A549 (cell line): ENCODE results near the gene TNPO2. TPM values are rescaled to one million over a fixed set of nuclear protein-coding genes. Genes with fewer than 3 reads are reported as not detected.
"Not testable (repeated sequence)": the region's sequence is repeated elsewhere in the genome, so short reads cannot be mapped to it uniquely, and the experiment has no call there.

Experiments used
- ATAC-seq, 2 experiments: fragments of 200-7000 bp in 1 of 2; fragments of >200 bp in 1 of 2; cut with Nextera tagmentation in 1 of 2; cut with Tn5 transposase in 1 of 2; 3 replicates each; pipeline versions ENCODE4 v1.8.0 to v1.9.1; 2018 to 2020; ENCODE audit warnings: mild to moderate bottlenecking in 1 of 2, moderate library complexity in 1 of 2
- CTCF ChIA-PET: fragments of 300-600 bp; sonication (Branson Sonifier 250); formaldehyde crosslinking; extraction: SDS; loops from one replicate; lab custom pipeline; 2021; ENCODE audit warnings: antibody characterized with exemption, inconsistent platforms; lab: Yijun Ruan, JAX
- POLR2A ChIA-PET: fragments of 350-600 bp; formaldehyde crosslinking; extraction: SDS; loops from one replicate; lab custom pipeline; 2021; ENCODE audit warnings: antibody characterized with exemption, inconsistent platforms; lab: Yijun Ruan, JAX
- DNase-seq, 2 experiments: peaks; one replicate each; pipeline versions ENCODE4 v3.0.0 to v3.0.0-alpha.2; 2011 to 2016; ENCODE audit warnings: low read depth in 1 of 2, low spot score in 1 of 2
- FAIRE-seq: peaks from 2 replicates; lab custom pipeline; 2011; peaks lifted over from hg19 to GRCh38; lab: Jason Lieb, UNC
- H3K27ac ChIP-seq, 2 experiments: fragments of >200 bp; sonication (Bioruptor Twin); formaldehyde crosslinking; 3 replicates each; pipeline ENCODE4 v1.5.1; 2016 to 2017
- H3K4me1 ChIP-seq: fragments of >200 bp; sonication (Bioruptor Twin); formaldehyde crosslinking; 3 replicates; pipeline ENCODE4 v1.6.1; 2016
- H3K4me2 ChIP-seq: fragments of >200 bp; sonication (Bioruptor Twin); formaldehyde crosslinking; 3 replicates; pipeline ENCODE4 v1.6.1; 2016
- H3K4me3 ChIP-seq: fragments of >200 bp; sonication (Bioruptor Twin); formaldehyde crosslinking; 3 replicates; pipeline ENCODE4 v1.5.1; 2016
- H3K9me3 ChIP-seq: fragments of >200 bp; sonication (Bioruptor Twin); formaldehyde crosslinking; 3 replicates; pipeline ENCODE4 v1.6.1; 2016
- CHD2 ChIP-seq: fragments of 150-350 bp; IDR thresholded peaks from 2 replicates; pipeline ENCODE4 v1.6.1; 2014; ENCODE audit warnings: low read length; ENCODE audit not compliant: partially characterized antibody
- CHD4 ChIP-seq: fragments of 200-600 bp; sonication (generic); IDR thresholded peaks from 2 replicates; pipeline ENCODE4 v1.6.1; 2016; ENCODE audit warnings: antibody characterized with exemption, mild to moderate bottlenecking, borderline replicate concordance
- EP300 ChIP-seq, 2 experiments: fragments of >200 bp; sonication (Bioruptor Twin); formaldehyde crosslinking; IDR thresholded peaks; 2 replicates in 1 of 2; 3 replicates in 1 of 2; pipeline ENCODE4 v1.6.1; 2016 to 2017
- HDAC2 ChIP-seq: fragments of 200-600 bp; sonication (generic); IDR thresholded peaks from 2 replicates; pipeline ENCODE4 v1.6.1; 2016
- HOXA7 ChIP-seq: fragments of 250-450 bp; sonication (Bioruptor Pico); IDR thresholded peaks from 2 replicates; pipeline ENCODE4 v1.5.0; 2020; ENCODE audit warnings: mild to moderate bottlenecking, moderate library complexity
- HOXB13 ChIP-seq: fragments of 250-450 bp; sonication (Bioruptor Pico); IDR thresholded peaks from 2 replicates; pipeline ENCODE4 v1.5.0; 2020; ENCODE audit warnings: low read depth, mild to moderate bottlenecking, moderate library complexity
- JUN ChIP-seq, 2 experiments: fragments of >200 bp; sonication (Bioruptor Twin); formaldehyde crosslinking; IDR thresholded peaks; 2 replicates in 1 of 2; 3 replicates in 1 of 2; pipeline ENCODE4 v1.6.1; 2016 to 2017
- KDM5A ChIP-seq: fragments of 200-600 bp; sonication (generic); IDR thresholded peaks from 2 replicates; pipeline ENCODE4 v1.6.1; 2016; ENCODE audit warnings: antibody characterized with exemption, mild to moderate bottlenecking
- MAFK ChIP-seq: fragments of 450-650 bp; IDR thresholded peaks from 2 replicates; pipeline ENCODE4 v1.6.1; 2014; ENCODE audit not compliant: partially characterized antibody
- MAZ ChIP-seq: fragments of 150-350 bp; IDR thresholded peaks from 2 replicates; pipeline ENCODE4 v1.6.1; 2014; ENCODE audit warnings: antibody characterized with exemption, low read depth, low read length, borderline replicate concordance
- NFE2L2 ChIP-seq: fragments of 150-350 bp; conservative IDR thresholded peaks from 2 replicates; pipeline ENCODE4 v1.6.1; 2014; ENCODE audit warnings: low read length
- PHF8 ChIP-seq: fragments of 200-600 bp; sonication (generic); IDR thresholded peaks from 2 replicates; pipeline ENCODE4 v1.6.1; 2016; ENCODE audit warnings: low read depth, mild to moderate bottlenecking, antibody characterized with exemption, moderate library complexity, borderline replicate concordance
- POLR2A ChIP-seq: IDR thresholded peaks from 2 replicates; pipeline ENCODE4 v1.6.1; 2012; ENCODE audit warnings: mild to moderate bottlenecking, low read length
- RFX5 ChIP-seq: fragments of 450-650 bp; IDR thresholded peaks from 2 replicates; pipeline ENCODE4 v1.7.1; 2014; ENCODE audit warnings: antibody characterized with exemption, mild to moderate bottlenecking, moderate library complexity
- SMC3 ChIP-seq: fragments of >200 bp; sonication (Bioruptor Twin); formaldehyde crosslinking; IDR thresholded peaks from 3 replicates; pipeline ENCODE4 v1.6.1; 2018; ENCODE audit warnings: inconsistent platforms
- TFCP2L1 ChIP-seq: fragments of 250-450 bp; sonication (Bioruptor Pico); IDR thresholded peaks from 2 replicates; pipeline ENCODE4 v1.5.0; 2021; ENCODE audit warnings: mild to moderate bottlenecking
- TP53 ChIP-seq: fragments of 250-450 bp; sonication (Bioruptor Pico); IDR thresholded peaks from 2 replicates; pipeline ENCODE4 v1.5.0; 2021; ENCODE audit warnings: mild to moderate bottlenecking, moderate library complexity
- ZC3H11A ChIP-seq: fragments of 450-650 bp; IDR thresholded peaks from 2 replicates; pipeline ENCODE4 v1.6.1; 2014; ENCODE audit warnings: antibody characterized with exemption, mild to moderate bottlenecking
- WGBS: methylation state at CpG from one replicate; pipeline ENCODE4 v1.1.6; 2017; ENCODE audit errors: missing lambda C conversion rate; 5-methylcytosine and 5-hydroxymethylcytosine counted together
- polyA plus RNA-seq, 4 experiments: library from polyadenylated mRNA; depleted of rRNA in 3 of 4; stranded (reverse); fragments of >200 nt; fragmentation: RNase III in 1 of 4; extraction: RNeasy Plus Mini Kit Qiagen cat#74134 plus additional on column Dnase treatment in 1 of 4; gene quantifications; 2 replicates in 3 of 4; 3 replicates in 1 of 4; pipeline ENCODE4 v1.2.3, GENCODE V29; 2011 to 2017
- TF ChIP-seq, protein P1 (sequence below): IDR thresholded peaks from 2 replicates; pipeline ENCODE4 v1.6.1; 2012; ENCODE audit warnings: low read depth, borderline replicate concordance
- TF ChIP-seq, protein P2 (sequence below): fragments of 250-450 bp; sonication (Bioruptor Pico); IDR thresholded peaks from 2 replicates; pipeline ENCODE4 v1.5.0; 2021; ENCODE audit warnings: mild to moderate bottlenecking, moderate library complexity, borderline replicate concordance

Gene TNPO2
- polyA plus RNA-seq, 2 of the 4 experiments (the other 2 are of a cell fraction): 33.7 to 41.0 TPM

DNA sequence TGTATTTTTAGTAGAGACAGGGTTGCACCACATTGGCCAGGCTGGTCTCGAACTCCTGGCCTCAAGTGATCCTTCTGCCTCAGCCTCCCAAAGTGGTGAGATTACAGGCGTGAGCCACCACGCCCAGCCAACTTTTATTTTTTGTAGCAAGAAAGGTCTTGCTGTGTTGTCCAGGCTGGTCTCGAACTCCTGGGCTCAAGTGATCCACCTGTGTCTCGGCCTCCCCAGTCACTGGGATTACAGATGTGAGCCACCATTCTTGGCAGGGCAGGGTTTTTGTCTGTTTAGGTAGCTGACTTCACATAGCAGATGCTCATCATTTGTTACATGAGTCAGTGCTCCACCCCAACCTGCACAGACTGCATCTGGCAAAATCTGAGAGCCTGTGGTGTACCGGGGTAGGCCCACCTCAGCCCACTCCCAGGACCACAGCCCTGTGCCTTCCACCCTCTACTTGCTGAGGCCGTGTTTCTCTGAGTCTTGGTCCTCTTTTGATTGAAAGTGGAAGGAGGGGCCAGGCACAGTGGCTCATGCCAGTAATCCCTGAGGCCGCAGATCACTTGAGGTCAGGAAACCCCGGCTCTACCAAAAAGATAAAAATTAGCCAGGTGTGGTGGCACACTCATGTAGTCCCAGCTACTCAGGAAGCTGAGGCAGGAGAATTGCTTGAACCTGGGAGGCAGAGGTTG lies 4.2 kb upstream of the TNPO2 start:
- peaks cover 10% of the 10 kb centered on the region; the same call in 2 of the 3 replicates for H3K4me1 ChIP-seq
- no peak for TF ChIP-seq NFE2L2
- TF ChIP-seq MAFK: no peak
- no peak for TF ChIP-seq HDAC2
- TF ChIP-seq JUN (IDR thresholded peaks at IDR 0.05): no peak
- TF ChIP-seq CHD4: no peak
- TF ChIP-seq, protein P1, sequence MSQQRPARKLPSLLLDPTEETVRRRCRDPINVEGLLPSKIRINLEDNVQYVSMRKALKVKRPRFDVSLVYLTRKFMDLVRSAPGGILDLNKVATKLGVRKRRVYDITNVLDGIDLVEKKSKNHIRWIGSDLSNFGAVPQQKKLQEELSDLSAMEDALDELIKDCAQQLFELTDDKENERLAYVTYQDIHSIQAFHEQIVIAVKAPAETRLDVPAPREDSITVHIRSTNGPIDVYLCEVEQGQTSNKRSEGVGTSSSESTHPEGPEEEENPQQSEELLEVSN: no peak
- no peak for TF ChIP-seq TP53
- TF ChIP-seq MAZ: no peak
- no peak for TF ChIP-seq ZC3H11A
- no peak for TF ChIP-seq KDM5A
- TF ChIP-seq PHF8: no peak
- no peak for TF ChIP-seq TFCP2L1 (CRISPR knock-in tag)
- no peak for TF ChIP-seq EP300 (IDR thresholded peaks at IDR 0.05)
- no peak overlapping the region for H3K27ac ChIP-seq
- ChIA-PET CTCF (interaction anchor here (1.3 to 1.6 kb wide), 3 partner anchors 29 to 69 kb away, joined by 3 to 4 read pairs (median 3); no protein-coding TSS in a partner anchor), POLR2A (interaction anchor here (0.5 kb wide), 1 partner anchor 67 kb away, joined by 4 read pairs; no protein-coding TSS in a partner anchor)
- ATAC-seq (no peak), DNase-seq (no peak), FAIRE-seq (no peak)
- no peaks in the 10 kb centered on the region for H3K9me3 ChIP-seq
- H3K4me2 ChIP-seq: no peak overlapping the region
- H3K4me3 ChIP-seq: no peak overlapping the region
- 95% methylated on average over 7 of the region's 9 CpGs for WGBS

DNA sequence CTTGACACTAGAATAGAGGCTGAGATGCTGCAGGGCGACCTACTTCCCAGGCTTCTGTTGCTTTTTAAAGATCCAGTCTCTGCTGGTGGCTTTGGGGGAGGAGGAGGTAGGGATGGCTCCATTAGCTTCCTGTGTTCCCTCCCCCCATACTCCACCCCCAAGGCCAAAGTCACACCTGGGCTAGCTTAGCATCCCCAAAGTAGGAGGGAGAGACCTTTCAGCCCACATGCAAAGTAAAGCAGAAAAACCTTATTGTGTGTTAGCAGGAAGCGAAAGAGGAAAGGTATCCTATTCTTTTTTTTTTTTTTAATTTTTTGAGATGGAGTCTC lies 3.2 kb upstream of the TNPO2 start:
- no peak for FAIRE-seq
- ChIA-PET POLR2A (no interaction called here), CTCF (interaction anchor here (0.6 to 1.6 kb wide), 5 partner anchors 10 to 1892 kb away, joined by 3 to 5 read pairs (median 3); no protein-coding TSS in a partner anchor)
- DNase-seq: no peak
- Histone ChIP-seq H3K4me1 (peaks cover under 1% of the 10 kb centered on the region; the same call in 1 of the 3 replicates), H3K4me3 (no peak overlapping the region), H3K4me2 (no peak overlapping the region), H3K9me3 (no peaks in the 10 kb centered on the region), H3K27ac (no peak overlapping the region)
- no peak for ATAC-seq
- 100% methylated on average over 2 of the region's 2 CpGs for WGBS
- no peak for TF ChIP-seq RFX5
- TF ChIP-seq, protein P2, sequence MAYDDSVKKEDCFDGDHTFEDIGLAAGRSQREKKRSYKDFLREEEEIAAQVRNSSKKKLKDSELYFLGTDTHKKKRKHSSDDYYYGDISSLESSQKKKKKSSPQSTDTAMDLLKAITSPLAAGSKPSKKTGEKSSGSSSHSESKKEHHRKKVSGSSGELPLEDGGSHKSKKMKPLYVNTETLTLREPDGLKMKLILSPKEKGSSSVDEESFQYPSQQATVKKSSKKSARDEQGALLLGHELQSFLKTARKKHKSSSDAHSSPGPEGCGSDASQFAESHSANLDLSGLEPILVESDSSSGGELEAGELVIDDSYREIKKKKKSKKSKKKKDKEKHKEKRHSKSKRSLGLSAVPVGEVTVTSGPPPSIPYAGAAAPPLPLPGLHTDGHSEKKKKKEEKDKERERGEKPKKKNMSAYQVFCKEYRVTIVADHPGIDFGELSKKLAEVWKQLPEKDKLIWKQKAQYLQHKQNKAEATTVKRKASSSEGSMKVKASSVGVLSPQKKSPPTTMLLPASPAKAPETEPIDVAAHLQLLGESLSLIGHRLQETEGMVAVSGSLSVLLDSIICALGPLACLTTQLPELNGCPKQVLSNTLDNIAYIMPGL: no peak
- no peak for TF ChIP-seq CHD2
- TF ChIP-seq EP300 (IDR thresholded peaks at IDR 0.05): no peak
- TF ChIP-seq HOXA7 (CRISPR knock-in tag): no peak
- TF ChIP-seq POLR2A: no peak
- TF ChIP-seq HOXB13 (CRISPR knock-in tag): no peak
- TF ChIP-seq SMC3: no peak

DNA sequence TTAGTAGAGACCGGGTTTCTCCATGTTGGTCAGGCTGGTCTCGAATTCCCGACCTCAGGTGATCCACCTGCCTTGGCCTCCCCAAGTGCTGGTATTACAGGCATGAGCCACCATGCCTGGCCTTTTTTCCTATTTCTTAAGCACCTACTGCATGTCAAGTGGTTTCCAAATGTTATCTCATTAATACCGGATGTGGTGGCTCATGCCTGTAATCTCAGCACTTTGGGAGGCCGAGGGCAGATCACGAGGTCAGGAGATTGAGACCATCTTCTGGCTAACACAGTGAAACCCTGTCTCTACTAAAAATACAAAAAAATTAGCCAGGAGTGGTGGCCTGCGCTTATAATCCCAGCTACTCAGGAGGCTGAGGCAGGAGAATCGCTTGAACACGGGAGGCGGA lies 1.9 kb upstream of the TNPO2 start:
- ATAC-seq, H3K4me1 ChIP-seq, H3K9me3 ChIP-seq, POLR2A ChIA-PET, DNase-seq, H3K4me3 ChIP-seq, H3K27ac ChIP-seq, FAIRE-seq, H3K4me2 ChIP-seq: not testable (repeated sequence)
- CTCF ChIA-PET: interaction anchor here (0.9 kb wide), 1 partner anchor 32 kb away, joined by 4 read pairs; no protein-coding TSS in a partner anchor
- 95% methylated on average over 10 of the region's 10 CpGs for WGBS
